HG02970 (cell line): ENCODE data around the gene PDS5A.
"Not testable (repeated sequence)": the region's sequence is repeated elsewhere in the genome, so short reads cannot be mapped to it uniquely, and the experiment has no call there.

Experiments used
- ATAC-seq: cut with Tn5 transposase; IDR thresholded peaks from one replicate; pipeline ENCODE4 v1.9.1; 2021; ENCODE audit warnings: mild to moderate bottlenecking, moderate library complexity, moderate number of reproducible peaks; ENCODE audit not compliant: unreplicated experiment, low FRiP score

The PDS5A gene

DNA sequence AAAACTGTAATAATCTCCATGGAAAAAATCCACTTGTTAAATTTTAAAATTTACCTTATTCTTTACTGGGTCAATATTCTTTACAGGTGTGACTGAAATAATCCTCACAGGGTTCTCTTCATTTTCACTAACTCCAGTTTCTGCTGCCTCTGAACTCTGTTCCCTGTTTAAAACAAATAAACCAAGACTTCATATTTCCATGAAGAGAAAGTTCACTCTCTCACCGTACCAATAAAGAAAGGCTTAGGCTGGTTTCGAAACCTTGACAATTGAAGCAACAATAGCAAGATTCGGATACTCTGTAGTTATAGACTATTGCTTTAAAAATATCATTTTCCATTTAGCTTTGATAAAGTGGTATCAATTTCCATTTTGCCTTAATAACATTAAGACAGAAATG is 135.8 kb downstream of the PDS5A start:
- no peak for ATAC-seq

DNA sequence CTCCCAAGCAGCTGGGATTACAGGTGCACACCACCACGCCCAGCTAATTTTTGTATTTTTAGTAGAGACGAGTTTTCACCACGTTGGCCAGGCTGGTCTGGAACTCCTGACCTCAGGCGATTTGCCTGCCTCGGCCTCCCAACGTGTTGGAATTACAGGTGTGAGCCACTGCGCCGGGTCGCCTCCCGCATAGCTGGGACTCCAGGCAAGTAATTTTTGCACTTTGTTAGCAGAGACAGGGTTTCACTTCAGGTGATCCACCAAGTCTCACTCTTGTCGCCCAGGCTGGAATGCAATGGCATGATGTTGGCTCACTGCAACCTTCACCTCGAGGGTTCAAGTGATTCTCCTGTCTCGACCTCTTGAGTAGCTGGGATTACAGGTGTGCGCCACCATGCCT is 137.2 kb downstream of the PDS5A start:
- not testable (repeated sequence) for ATAC-seq

DNA sequence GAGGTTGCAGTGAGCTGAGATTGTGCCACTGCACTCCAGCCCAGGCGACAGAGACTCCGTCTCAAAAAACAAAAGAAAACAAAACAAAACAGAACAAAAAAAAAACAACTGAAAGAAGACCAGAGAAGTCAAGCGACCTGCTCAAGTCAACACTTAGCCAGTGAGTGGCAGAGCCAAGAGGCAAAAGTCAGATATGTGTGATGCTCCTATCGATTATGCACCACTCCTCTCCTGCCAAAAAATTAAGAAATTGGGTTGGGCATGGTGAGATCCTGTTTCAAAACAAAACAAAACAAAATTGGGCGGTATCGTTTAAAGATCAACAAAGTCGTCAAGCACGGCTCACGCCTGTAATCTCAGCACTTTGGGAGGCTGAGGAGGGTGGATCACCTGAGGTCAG is 137.7 kb downstream of the PDS5A start:
- ATAC-seq, result no peak

DNA sequence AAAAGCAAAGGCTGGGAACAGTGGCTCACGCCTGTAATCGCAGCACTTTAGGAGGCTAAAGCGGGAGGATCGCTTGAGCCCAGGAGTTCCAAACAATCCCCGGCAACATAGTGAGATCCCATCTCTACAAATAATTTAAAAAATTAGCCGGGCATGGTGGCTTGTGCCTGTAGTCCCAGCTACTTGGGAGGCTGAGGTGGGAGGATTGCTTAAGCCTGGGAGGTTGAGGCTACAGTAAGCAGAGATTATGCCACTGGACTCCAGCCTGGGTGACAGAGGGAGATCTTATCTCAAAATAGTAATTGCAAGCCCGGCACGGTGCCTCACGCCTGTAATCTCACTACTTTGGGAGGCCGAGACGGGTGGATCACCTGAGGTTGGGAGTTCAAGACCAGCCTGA is 139.3 kb downstream of the PDS5A start:
- not testable (repeated sequence) for ATAC-seq

DNA sequence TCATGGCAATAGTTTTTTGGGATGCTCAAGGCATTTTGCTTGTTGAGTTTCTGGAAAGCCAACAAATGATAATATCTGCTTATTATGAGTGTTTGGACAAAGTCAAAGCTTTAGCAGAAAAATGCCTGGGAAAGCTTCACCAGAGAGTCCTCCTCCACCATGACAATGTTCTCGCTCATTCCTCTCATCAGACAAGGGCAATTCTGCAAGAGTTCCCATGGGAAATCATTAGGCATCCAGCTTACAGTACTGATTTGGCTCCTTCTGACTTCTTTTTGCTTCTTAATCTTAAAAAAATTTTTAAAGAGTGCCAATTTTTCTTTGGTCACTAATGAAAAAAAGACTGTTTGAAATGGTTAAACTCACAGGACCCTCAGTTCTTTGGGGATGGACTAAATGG is 143.4 kb downstream of the PDS5A start:
- ATAC-seq, result no peak

DNA sequence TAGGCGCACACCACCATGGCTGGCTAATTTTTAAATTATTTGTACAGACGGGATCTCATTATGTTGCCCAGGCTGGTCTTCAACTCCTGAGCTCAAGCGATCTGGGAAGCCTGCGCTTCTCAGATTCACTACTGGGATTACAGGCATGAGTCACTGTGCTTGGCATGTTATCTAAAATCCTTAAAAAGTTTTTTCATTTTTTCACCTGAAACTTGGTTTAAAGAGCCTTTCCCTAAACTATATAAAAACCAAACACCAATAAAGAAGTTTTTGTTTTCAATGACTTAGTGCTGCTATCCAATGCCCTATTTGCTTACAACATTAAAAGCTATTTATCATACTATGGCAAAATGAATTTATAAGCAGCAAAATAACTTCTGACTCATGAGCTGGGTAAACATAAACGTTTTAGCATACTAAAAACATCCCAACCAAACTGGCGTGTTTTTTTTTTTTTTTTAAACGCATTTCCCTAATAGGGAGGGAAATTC is 151.9 kb downstream of the PDS5A start:
- ATAC-seq, result no peak

DNA sequence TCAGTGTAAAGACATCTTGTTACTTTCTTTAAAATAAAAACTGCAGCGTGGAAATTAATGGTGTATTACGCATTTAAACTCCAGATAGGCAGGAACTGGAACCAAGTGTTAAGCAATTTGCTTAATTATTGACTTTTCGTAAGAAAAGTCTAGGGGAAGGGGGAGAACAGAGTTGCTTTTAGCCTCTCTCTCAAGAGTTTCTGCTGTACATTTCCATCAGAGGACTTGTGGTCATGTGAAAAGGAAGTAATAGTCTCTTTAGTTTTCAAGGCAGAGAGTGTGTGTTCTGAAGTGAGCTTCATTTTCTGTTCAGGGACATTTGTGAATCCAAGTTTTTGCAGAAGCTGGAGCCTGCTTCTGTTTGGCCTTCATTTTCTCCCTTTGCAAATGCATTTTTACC is 152.6 kb downstream of the PDS5A start:
- ATAC-seq, result no peak

DNA sequence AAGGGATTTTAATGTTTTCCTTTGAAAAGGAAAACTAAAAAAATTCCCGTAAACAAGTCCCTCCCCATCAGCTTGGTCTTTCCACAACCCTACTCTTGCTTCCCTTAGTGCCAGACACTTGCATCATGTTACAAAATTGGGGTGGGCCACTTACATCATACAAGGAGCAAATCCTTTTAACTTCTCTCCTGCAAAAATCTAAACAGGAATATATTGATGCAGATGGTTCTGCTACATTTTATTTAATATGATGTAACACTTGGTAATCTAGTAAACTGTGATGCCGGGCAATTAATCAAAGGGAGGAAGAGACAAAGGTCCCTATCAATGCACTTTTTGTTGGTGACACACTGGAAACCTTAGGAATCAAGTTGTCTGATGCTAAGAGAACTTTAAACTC is 154.5 kb downstream of the PDS5A start:
- ATAC-seq, result no peak

DNA sequence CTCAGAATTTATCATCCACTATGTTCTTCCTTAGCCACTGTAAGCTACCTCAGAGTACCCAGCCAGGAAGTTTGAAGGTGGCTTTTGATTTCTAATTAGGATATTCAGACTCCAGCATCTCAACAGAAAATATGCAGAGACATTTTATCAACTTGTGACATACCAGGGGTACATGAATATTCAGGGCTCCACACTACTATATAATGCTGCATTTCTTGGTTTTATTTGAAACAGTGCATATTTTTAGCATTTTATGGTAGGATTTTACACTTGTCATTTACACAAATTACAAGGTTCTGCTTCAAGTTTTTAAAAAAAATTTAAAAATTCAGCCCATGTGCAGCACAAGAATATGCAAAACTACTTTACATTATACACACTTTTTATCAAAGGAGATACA is 155.0 kb downstream of the PDS5A start:
- no peak for ATAC-seq

DNA sequence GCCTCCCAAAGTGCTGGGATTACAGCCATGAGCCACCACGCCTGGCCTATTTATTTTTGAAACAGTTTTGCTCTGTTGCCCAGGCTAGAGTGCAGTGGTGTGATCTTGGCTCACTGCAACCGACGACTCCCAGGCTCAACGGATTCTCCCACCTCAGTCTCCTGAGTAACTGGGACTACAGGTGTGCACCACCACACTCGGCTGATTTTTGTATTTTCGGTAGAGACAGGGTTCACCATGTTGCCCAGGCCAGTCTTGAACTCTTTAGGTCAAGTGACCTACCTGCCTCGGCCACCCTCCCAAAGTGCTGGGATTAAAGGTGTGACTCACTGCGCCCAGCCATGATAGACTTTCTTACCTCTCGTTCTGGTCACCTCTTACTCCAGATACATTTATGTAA is 155.8 kb downstream of the PDS5A start:
- ATAC-seq, result no peak

DNA sequence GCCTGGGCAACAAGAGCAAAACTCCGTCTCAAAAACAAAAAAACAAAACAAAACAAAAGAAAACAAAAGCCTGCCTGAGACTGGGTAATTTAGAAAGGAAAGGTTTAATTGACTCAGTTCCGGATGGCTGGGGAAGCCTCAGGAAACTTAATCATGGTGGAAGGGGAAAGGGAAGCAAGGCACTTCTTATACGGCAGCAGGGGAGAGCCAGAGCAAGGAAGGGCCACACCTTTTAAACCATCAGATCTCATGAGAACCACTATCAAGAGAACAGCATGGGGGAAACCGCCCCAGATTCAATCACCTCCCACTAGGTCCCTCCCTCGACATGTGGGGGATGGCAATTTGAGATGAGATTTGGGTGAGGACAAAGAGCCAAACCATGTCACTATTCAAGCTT is 157.5 kb downstream of the PDS5A start:
- no peak for ATAC-seq

DNA sequence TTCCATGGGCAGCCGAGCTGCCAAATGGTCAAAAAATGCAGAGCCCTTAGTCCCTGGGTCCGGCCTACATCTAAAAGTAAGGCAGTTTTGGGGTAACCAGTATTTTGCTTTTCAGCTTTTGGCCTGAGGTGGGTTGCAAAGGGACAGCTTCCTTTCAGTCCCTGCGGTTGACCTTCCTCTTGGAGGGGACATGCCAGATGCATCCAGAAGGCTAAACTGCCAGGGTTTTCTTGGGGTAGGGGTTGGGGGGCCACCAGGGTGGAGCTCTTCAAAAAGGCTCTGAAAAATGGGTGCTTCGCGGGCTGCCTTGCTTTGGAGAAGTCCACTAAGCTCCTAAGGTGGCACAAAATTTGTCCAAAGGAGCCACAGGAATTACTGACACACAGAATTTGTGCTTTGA is 159.1 kb downstream of the PDS5A start:
- ATAC-seq, result no peak

DNA sequence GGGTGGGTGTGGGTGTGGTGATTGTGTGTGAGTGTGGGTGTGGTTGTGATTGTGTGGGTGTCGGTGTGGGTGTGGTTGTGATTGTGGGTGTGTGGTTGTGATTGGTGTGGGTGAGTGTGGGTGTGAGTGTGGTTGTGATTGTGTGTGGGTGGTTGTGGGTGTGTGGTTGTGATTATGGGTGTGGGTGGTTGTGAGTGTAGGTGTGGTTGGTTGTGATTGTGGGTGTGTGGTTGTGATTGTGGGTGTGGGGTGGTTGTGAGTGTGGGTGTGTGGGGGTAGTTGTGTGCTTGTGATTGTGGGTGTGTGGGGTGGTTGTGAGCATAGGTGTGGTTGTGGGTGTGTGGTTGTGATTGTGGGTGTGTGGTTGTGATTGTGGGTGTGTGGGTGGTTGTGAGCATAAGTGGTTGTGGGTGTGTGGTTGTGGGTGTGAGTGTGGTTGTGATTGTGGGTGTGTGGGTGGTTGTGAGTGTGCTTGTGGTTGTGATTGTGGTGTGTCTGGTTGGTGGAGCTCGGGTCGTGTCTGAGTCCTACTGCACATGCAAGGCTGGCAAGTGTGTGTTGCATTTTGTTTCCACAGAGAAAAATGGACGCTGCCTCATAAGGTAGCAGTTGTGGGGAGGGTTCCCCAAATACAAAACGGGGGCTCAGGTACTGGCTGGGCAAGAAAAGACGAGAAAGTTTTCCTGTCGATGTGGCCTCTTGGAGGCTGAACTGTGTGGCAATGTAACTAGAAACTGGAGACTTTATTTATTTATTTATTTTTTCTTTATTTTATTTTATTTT is 163.1 kb downstream of the PDS5A start:
- ATAC-seq, result no peak

DNA sequence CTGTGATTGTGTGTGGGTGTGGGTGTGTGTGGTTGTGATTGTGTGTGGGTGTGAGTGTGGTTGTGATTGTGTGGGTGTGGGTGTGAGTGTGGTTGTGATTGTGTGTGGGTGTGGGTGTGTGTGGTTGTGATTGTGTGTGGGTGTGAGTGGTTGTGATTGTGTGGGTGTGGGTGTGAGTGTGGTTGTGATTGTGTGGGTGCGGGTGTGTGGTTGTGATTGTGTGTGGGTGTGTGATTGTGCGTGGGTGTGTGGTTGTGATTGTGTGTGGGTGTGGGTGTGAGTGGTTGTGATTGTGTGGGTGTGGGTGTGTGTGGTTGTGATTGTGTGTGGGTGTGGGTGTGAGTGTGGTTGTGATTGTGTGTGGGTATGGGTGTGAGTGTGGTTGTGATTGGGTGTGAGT is 163.9 kb downstream of the PDS5A start:
- not testable (repeated sequence) for ATAC-seq

DNA sequence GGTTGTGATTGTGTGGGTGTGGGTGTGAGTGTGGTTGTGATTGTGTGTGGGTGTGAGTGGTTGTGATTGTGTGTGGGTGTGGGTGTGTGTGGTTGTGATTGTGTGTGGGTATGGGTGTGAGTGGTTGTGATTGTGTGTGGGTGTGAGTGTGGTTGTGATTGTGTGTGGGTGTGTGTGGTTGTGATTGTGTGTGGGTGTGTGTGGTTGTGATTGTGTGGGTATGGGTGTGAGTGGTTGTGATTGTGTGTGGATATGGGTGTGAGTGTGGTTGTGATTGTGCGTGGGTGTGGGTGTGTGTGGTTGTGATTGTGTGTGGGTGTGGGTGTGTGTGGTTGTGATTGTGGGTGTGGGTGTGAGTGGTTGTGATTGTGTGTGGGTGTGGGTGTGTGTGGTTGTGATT is 164.7 kb downstream of the PDS5A start:
- ATAC-seq, result not testable (repeated sequence)

DNA sequence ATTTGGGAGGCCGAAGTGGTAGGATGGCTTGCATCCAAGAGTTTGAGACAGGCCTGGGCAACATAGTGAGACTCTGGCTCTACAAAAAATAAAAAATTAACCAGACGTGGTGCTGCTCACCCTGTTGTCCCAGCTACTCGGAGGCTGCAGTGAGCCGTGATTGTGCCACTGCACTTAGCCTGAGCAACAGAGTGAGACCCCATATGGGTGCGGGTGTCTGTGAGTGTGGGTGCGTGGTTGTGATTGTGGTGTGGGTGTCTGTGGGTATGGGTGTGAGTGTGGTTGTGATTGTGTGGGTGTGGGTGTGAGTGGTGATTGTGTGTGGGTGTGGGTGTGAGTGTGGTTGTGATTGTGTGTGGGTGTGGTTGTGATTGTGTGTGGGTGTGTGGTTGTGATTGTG is 165.2 kb downstream of the PDS5A start:
- ATAC-seq, result no peak

DNA sequence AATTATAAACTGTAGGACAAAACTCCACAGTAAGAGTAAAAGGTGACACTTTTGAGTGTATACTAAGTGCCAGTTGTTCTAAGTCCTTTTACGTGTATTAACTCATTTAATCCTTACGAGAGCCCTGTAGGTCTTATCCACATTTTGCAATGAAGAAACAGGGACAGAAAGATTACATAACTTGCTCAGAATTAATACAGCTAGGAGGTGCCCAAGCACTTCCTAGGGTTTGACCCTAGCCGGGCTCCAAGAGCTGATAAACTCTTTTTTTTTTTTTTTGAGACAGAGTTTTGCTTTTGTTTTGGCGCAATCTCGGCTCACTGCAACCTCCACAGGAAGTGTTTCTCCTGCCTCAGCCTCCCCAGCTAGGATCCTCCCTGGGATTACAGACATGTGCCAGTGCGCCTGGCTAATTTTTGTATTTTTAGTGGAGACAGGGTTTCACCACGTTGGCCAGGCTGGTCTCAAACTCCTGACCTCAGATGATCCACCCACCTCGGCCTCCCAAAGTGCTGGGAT is 169.4 kb downstream of the PDS5A start:
- no peak for ATAC-seq

DNA sequence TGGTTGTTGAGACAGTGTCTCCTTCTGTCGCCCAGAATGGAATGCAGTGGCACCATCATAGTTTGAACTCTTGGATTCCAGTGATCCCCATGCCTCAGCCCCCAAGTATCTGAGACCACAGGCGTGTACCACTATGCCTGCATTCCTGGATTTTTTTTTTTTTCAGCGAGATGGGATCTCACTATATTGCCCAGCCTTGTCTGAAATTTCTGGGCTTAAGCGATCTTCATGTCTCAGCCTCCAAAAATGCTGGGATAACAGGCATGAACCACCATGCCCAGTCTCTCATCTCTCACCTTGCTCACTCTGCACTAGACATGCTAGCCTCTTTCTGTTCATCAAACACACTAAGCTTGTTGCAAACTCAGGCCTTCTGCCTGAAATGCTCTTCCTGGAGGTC is 175.7 kb downstream of the PDS5A start:
- no peak for ATAC-seq

DNA sequence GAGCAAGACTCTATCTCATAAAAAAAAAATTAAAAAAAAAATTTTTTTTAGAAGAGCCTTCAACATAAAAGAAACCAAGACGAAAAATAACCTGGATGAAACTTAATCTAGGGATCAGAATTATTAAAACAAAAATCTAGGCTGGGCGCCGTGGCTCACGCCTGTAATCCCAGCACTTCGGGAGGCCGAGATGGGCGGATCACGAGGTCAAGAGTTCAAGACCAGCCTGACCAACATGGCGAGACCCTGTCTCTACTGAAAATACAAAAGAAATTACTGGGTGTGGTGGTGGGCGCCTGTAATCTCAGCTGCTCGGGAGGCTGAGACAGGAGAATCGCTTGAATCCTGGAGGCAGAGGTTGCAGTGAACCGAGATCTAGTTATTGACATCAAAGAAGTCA is 184.7 kb downstream of the PDS5A start:
- not testable (repeated sequence) for ATAC-seq

DNA sequence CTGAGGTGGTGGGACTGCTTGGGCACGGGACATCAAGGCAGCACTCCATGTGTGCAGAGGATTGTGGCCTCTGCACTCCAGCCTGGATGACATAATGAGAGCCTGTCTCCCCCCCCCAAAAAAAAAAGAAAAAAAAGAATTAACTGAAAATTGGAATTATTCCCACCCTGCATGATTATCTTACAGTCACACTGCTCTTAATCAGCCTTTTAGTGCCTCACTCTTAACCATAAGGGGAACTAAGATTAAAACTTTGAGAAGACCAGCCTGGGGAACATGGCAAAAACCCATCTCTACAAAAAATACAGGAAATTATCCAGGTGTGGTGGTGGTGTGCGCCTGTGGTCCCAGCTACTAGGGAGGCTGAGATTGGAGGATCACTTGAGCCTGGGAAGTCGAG is 185.2 kb downstream of the PDS5A start:
- ATAC-seq, result no peak

DNA sequence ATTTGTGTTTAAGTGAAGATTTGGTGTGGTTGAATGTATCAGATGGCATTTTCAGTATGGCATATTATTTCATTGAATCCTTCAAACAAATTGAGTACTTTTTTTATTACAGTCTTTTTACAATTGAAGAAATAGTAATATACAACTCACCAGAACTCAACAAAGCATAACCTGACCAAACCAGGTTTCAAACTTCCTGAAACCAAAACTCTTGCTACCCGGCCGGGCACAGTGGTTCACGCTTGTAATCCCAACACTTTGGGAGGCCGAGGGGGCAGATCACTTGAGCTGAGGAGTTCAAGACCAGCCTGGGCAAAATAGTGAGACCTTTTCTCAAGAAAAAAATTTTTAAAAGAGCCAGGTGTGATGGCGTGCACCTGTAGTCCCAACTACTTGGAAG is 185.6 kb downstream of the PDS5A start:
- no peak for ATAC-seq

DNA sequence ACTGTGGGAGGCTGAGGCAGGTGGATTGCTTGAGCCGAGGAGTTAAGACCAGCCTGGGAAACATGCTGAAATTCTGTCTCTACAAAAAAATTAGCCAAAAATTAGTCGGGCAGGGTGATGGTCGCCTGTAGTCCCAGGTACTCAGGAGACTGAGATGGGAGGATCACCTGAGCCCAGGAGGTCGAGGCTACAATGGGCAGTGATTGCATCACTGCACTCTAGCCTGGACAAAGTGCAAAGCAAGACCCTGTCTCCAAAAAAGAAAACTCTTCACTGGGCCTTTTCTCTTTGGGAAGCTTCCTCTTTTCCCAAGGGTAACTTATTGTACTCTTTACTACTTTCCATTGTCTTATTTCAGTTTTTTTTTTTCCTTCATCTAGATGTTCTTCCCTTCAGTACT is 190.9 kb downstream of the PDS5A start:
- no peak for ATAC-seq
